Immature natural killer cell (primary cell): ENCODE measurements around the gene DARS2. TPM values are rescaled to one million over a fixed set of nuclear protein-coding genes. Genes with fewer than 3 reads are reported as not detected.
"Not testable (repeated sequence)": the region's sequence is repeated elsewhere in the genome, so short reads cannot be mapped to it uniquely, and the experiment has no call there.

Experiments used
- DNase-seq, 3 donors: peaks; one replicate each; pipeline ENCODE4 v3.0.0; 2022; ENCODE audit warnings: mixed read lengths in 1 of 3
- H3K27ac Mint-ChIP-seq, 6 donors: one replicate each; pipeline ENCODE4 v1.8.0; 2020; ENCODE audit warnings: mixed read lengths in 6 of 6, mild to moderate bottlenecking in 5 of 6, inconsistent platforms in 4 of 6, moderate library complexity in 3 of 6
- H3K27me3 Mint-ChIP-seq, 3 donors: one replicate each; pipeline ENCODE4 v1.8.0; 2020 to 2021; ENCODE audit warnings: low read depth in 3 of 3, mild to moderate bottlenecking in 3 of 3, mixed read lengths in 3 of 3, moderate library complexity in 3 of 3, inconsistent platforms in 1 of 3
- H3K36me3 Mint-ChIP-seq, 3 donors: one replicate each; pipeline ENCODE4 v1.8.0; 2020; ENCODE audit warnings: mixed read lengths in 3 of 3, inconsistent platforms in 2 of 3, mild to moderate bottlenecking in 2 of 3
- H3K4me1 Mint-ChIP-seq, 2 donors: one replicate each; pipeline ENCODE4 v1.8.0; 2020; ENCODE audit warnings: inconsistent platforms in 2 of 2, mild to moderate bottlenecking in 2 of 2, mixed read lengths in 2 of 2, moderate library complexity in 1 of 2
- H3K4me3 Mint-ChIP-seq, 5 donors: one replicate each; pipeline ENCODE4 v1.8.0; 2020; ENCODE audit warnings: mild to moderate bottlenecking in 5 of 5, mixed read lengths in 5 of 5, inconsistent platforms in 3 of 5, moderate library complexity in 3 of 5
- H3K9me3 Mint-ChIP-seq, 6 donors: one replicate each; pipeline ENCODE4 v1.8.0; 2020; ENCODE audit warnings: mild to moderate bottlenecking in 6 of 6, mixed read lengths in 6 of 6, inconsistent platforms in 4 of 6, moderate library complexity in 3 of 6
- polyA plus RNA-seq, 3 donors: library from polyadenylated mRNA; unstranded; fragments of 300-500 nt; fragmentation: Illumina TruSeq; gene quantifications; one replicate each; pipeline ENCODE4 v1.2.3, GENCODE V29; 2021

DARS2 gene
- polyA plus RNA-seq: 10 to 100 TPM in 1 of 3 donors, 1 to 10 TPM in 2; 4.6 to 10.4 (median 9.1) TPM

GRCh38 chr1:173824315-173825081 is at the start of gene DARS2, which contains the start of gene CENPL:
TSS of gene DARS2 (plus strand) at chr1:173824673. CDS start at chr1:173825230, 557 bp downstream.
TSS of gene CENPL (minus strand) at chr1:173824883. CDS start at chr1:173811299, 13,584 bp downstream.
- peak; percentile 90 to 91 (median 91) for DNase-seq
- Mint-ChIP-seq H3K27me3 (peaks cover 0 to 6% (median 3%) of the 10 kb centered on the region in 3 donors), H3K36me3 (peaks cover 0 to 8% (median 4%) of the 10 kb centered on the region in 3 donors), H3K9me3 (no peaks in the 10 kb centered on the region), H3K27ac (peak within 1 kb of the TSS; percentile 94 to 99 (median 96)), H3K4me3 (peak within 1 kb of the TSS; percentile 91 to 100 (median 96)), H3K4me1 (peaks cover 33 to 61% of the 10 kb centered on the region in 2 donors)

GRCh38 chr1:173775578-173776226 is 48.8 kb upstream of the DARS2 start:
- peaks cover 0 to 2% (median 0%) of the 10 kb centered on the region in 3 donors for H3K27me3 Mint-ChIP-seq

GRCh38 chr1:173779936-173780335 is 44.5 kb upstream of the DARS2 start:
- peaks cover 23 to 61% (median 28%) of the 10 kb centered on the region in 3 donors for H3K36me3 Mint-ChIP-seq
- no peaks in the 10 kb centered on the region for H3K9me3 Mint-ChIP-seq
- no peak for DNase-seq
- no peak overlapping the region for H3K27ac Mint-ChIP-seq
- no peak overlapping the region for H3K4me3 Mint-ChIP-seq
- peaks cover 0 to 2% (median 0%) of the 10 kb centered on the region in 3 donors for H3K27me3 Mint-ChIP-seq
- H3K4me1 Mint-ChIP-seq: no peaks in the 10 kb centered on the region

More at GRCh38 chr1:173775578-173776226, 48.8 kb upstream of the DARS2 start:
- Mint-ChIP-seq H3K9me3 (no peaks in the 10 kb centered on the region), H3K36me3 (peaks cover 16 to 47% (median 28%) of the 10 kb centered on the region in 3 donors), H3K4me1 (no peaks in the 10 kb centered on the region), H3K4me3 (no peak overlapping the region), H3K27ac (peak overlapping the region in 1 of 6 donors; percentile 31)
- DNase-seq: no peak

GRCh38 chr1:173784997-173785396 is 39.5 kb upstream of the DARS2 start:
- H3K27ac Mint-ChIP-seq: no peak overlapping the region
- H3K27me3 Mint-ChIP-seq: no peaks in the 10 kb centered on the region
- no peak for DNase-seq
- no peaks in the 10 kb centered on the region for H3K9me3 Mint-ChIP-seq
- no peak overlapping the region for H3K4me3 Mint-ChIP-seq
- H3K4me1 Mint-ChIP-seq: no peaks in the 10 kb centered on the region
- H3K36me3 Mint-ChIP-seq: peaks cover 10 to 42% (median 15%) of the 10 kb centered on the region in 3 donors

GRCh38 chr1:173789841-173790240 is 34.6 kb upstream of the DARS2 start:
- DNase-seq: no peak
- Mint-ChIP-seq H3K9me3 (no peaks in the 10 kb centered on the region), H3K27me3 (peaks cover 0 to 2% (median 0%) of the 10 kb centered on the region in 3 donors), H3K36me3 (peaks cover 8 to 20% (median 11%) of the 10 kb centered on the region in 3 donors), H3K27ac (peak overlapping the region in 1 of 6 donors; percentile 9), H3K4me3 (no peak overlapping the region), H3K4me1 (no peaks in the 10 kb centered on the region)

GRCh38 chr1:173798078-173798477 is 26.4 kb upstream of the DARS2 start:
- H3K9me3 Mint-ChIP-seq: no peaks in the 10 kb centered on the region
- no peak for DNase-seq
- peaks cover 0 to 2% (median 0%) of the 10 kb centered on the region in 3 donors for H3K27me3 Mint-ChIP-seq
- peaks cover 4 to 13% (median 9%) of the 10 kb centered on the region in 3 donors for H3K36me3 Mint-ChIP-seq
- H3K4me1 Mint-ChIP-seq: no peaks in the 10 kb centered on the region
- H3K27ac Mint-ChIP-seq: no peak overlapping the region
- H3K4me3 Mint-ChIP-seq: no peak overlapping the region

GRCh38 chr1:173799995-173800394 is 24.5 kb upstream of the DARS2 start:
- H3K9me3 Mint-ChIP-seq, H3K4me3 Mint-ChIP-seq, H3K4me1 Mint-ChIP-seq, DNase-seq, H3K27ac Mint-ChIP-seq, H3K27me3 Mint-ChIP-seq: not testable (repeated sequence)
- peaks cover 7 to 13% (median 12%) of the 10 kb centered on the region in 3 donors for H3K36me3 Mint-ChIP-seq

GRCh38 chr1:173802961-173803360 is 21.5 kb upstream of the DARS2 start:
- no peaks in the 10 kb centered on the region for H3K27me3 Mint-ChIP-seq
- DNase-seq: no peak
- peaks cover 13 to 19% (median 15%) of the 10 kb centered on the region in 3 donors for H3K36me3 Mint-ChIP-seq
- no peaks in the 10 kb centered on the region for H3K4me1 Mint-ChIP-seq
- no peak overlapping the region for H3K27ac Mint-ChIP-seq
- no peak overlapping the region for H3K4me3 Mint-ChIP-seq
- no peaks in the 10 kb centered on the region for H3K9me3 Mint-ChIP-seq

- Mint-ChIP-seq H3K36me3 (peaks cover 11 to 22% (median 15%) of the 10 kb centered on the region in 3 donors), H3K27ac (peak overlapping the region in 1 of 6 donors; percentile 42), H3K4me1 (peaks cover 5 to 14% of the 10 kb centered on the region in 2 donors)
- not testable (repeated sequence) for H3K9me3 Mint-ChIP-seq, DNase-seq, H3K27me3 Mint-ChIP-seq, H3K4me3 Mint-ChIP-seq
Observed at GRCh38 chr1:173813654-173814053, 10.8 kb upstream of the DARS2 start.

GRCh38 chr1:173818459-173818858 is 6.0 kb upstream of the DARS2 start:
- H3K27me3 Mint-ChIP-seq: no peaks in the 10 kb centered on the region
- H3K9me3 Mint-ChIP-seq: no peaks in the 10 kb centered on the region
- H3K4me1 Mint-ChIP-seq: peaks cover 17 to 36% of the 10 kb centered on the region in 2 donors
- no peak for DNase-seq
- H3K36me3 Mint-ChIP-seq: peaks cover 0 to 8% (median 5%) of the 10 kb centered on the region in 3 donors
- H3K27ac Mint-ChIP-seq: peak overlapping the region in 2 of 6 donors; percentile 51 to 65
- no peak overlapping the region for H3K4me3 Mint-ChIP-seq

- Mint-ChIP-seq H3K27ac (no peak overlapping the region), H3K36me3 (peaks cover 0 to 8% (median 5%) of the 10 kb centered on the region in 3 donors), H3K4me3 (no peak overlapping the region), H3K9me3 (no peaks in the 10 kb centered on the region), H3K4me1 (peaks cover 33 to 52% of the 10 kb centered on the region in 2 donors), H3K27me3 (peaks cover 0 to 6% (median 3%) of the 10 kb centered on the region in 3 donors)
- DNase-seq: no peak
Observed at GRCh38 chr1:173821680-173822079, 2.8 kb upstream of the DARS2 start.

GRCh38 chr1:173823781-173824314 is 625 bp upstream of the DARS2 start:
- Mint-ChIP-seq H3K4me1 (peaks cover 33 to 61% of the 10 kb centered on the region in 2 donors), H3K4me3 (peak overlapping the region; percentile 91 to 100 (median 96)), H3K27ac (peak overlapping the region; percentile 94 to 99 (median 96)), H3K9me3 (no peaks in the 10 kb centered on the region), H3K36me3 (peaks cover 0 to 4% (median 4%) of the 10 kb centered on the region in 3 donors), H3K27me3 (peaks cover 0 to 6% (median 3%) of the 10 kb centered on the region in 3 donors)
- DNase-seq: peak in 1 of 3 donors; percentile 1

GRCh38 chr1:173827611-173828010 is 3.1 kb downstream of the DARS2 start:
- peaks cover 27 to 50% of the 10 kb centered on the region in 2 donors for H3K4me1 Mint-ChIP-seq
- peaks cover 0 to 13% (median 4%) of the 10 kb centered on the region in 3 donors for H3K36me3 Mint-ChIP-seq
- H3K27ac Mint-ChIP-seq: no peak overlapping the region
- no peak overlapping the region for H3K4me3 Mint-ChIP-seq
- no peaks in the 10 kb centered on the region for H3K9me3 Mint-ChIP-seq
- peaks cover 0 to 6% (median 3%) of the 10 kb centered on the region in 3 donors for H3K27me3 Mint-ChIP-seq
- DNase-seq: no peak
